Measurements from ENCODE around the gene NACC2.

Gene NACC2

DNA sequence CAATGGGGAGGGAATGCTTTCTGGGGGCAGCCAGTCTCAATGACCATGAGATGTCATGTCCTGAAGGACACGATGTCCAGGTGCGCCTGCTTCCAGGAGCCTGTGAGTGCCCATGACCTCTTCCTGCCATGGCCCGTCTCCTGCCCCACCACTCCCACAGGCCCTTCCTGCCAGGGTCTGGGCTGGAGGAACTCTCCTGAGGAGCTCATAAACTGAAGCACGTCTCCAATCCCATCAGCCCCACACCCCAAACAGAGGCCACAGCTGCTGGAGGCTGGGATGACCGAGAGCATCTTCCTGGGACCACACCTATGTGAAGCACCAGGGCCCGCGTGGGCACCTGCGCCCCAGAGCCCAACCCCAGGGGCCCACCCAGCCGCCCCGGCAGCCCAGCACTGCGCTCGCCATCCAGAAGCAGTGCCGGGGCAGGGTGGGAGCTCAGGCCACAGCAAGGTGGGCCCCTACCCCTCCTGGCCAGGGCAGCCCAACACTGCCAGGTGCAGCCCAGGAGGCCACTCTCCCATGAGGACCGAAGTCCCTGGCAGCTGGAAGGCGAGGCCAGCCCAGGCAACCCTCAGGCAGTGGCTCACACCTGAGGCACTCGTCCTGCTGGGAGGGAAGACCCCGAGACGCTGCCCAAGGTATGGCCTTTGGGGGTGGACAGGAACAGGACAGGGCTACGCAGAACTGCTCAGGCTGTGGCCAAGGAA is 80.0 kb downstream of the NACC2 start (continued):
- TF ChIP-seq, protein P1, sequence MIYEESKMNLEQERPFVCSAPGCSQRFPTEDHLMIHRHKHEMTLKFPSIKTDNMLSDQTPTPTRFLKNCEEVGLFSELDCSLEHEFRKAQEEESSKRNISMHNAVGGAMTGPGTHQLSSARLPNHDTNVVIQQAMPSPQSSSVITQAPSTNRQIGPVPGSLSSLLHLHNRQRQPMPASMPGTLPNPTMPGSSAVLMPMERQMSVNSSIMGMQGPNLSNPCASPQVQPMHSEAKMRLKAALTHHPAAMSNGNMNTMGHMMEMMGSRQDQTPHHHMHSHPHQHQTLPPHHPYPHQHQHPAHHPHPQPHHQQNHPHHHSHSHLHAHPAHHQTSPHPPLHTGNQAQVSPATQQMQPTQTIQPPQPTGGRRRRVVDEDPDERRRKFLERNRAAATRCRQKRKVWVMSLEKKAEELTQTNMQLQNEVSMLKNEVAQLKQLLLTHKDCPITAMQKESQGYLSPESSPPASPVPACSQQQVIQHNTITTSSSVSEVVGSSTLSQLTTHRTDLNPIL (CRISPR knock-in tag; IDR thresholded peaks at IDR 0.05; ENCODE audit: low read depth) = no peak
- no peak for TF ChIP-seq ISL1 (CRISPR knock-in tag; IDR thresholded peaks at IDR 0.05)

DNA sequence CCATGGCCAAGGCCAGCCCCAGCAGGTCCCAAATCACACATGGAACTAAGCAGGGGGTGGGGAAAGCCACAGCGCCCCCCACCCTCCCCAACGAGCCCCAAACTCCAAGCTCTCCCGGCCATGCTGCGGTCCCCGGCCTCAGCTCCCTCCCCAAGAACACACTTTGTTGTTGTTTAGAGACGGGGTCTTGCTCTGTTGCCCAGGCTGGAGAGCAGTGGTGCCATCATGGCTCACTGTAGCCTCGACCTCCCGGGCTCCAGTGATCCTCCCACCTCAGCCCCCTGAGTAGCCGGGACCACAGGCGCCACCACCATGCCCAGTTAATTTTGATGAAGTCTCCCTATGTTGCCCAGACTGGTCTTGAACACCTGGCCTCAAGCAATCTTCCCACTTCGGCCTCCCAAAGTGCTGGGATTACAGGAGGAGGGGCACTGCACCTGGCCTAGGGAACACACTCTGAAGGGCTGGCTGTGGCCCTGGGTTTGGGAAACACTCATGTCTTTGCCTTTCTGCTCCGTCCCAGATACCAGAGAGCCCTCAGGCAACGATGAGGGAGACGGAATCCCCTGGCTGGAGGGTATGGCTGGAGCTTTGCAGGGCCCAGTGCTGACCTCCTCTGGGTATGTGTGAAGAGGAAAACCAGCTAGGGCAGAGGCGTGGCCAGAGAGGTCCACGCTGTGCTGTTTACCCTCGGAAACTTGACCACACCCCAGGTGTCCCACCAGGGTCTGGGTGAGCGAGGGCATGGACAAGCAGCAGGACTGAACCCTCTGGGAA is 80.8 kb downstream of the NACC2 start:
- TF ChIP-seq, protein P1 (CRISPR knock-in tag; IDR thresholded peaks at IDR 0.05; ENCODE audit: low read depth) = no peak
- TF ChIP-seq ZNF8 (CRISPR knock-in tag; IDR thresholded peaks at IDR 0.05) (no peak), PPARA (CRISPR knock-in tag; IDR thresholded peaks at IDR 0.05; ENCODE audit: borderline replicate concordance) (no peak), ZNF70 (CRISPR knock-in tag; IDR thresholded peaks at IDR 0.05) (no peak), SNAI2 (CRISPR knock-in tag; IDR thresholded peaks at IDR 0.05) (no peak), ZNF565 (CRISPR knock-in tag; conservative IDR thresholded peaks at IDR 0.05; ENCODE audit: low read depth) (no peak), TOX (CRISPR knock-in tag; IDR thresholded peaks at IDR 0.05; ENCODE audit: borderline replicate concordance) (no peak), ARNTL (CRISPR knock-in tag; IDR thresholded peaks at IDR 0.05; ENCODE audit: borderline replicate concordance, low read depth) (no peak), ZC3H10 (CRISPR knock-in tag; IDR thresholded peaks at IDR 0.05) (no peak), ZFP30 (CRISPR knock-in tag; IDR thresholded peaks at IDR 0.05) (no peak), RARB (CRISPR knock-in tag; IDR thresholded peaks at IDR 0.05) (no peak)
- TF ChIP-seq, protein P2, sequence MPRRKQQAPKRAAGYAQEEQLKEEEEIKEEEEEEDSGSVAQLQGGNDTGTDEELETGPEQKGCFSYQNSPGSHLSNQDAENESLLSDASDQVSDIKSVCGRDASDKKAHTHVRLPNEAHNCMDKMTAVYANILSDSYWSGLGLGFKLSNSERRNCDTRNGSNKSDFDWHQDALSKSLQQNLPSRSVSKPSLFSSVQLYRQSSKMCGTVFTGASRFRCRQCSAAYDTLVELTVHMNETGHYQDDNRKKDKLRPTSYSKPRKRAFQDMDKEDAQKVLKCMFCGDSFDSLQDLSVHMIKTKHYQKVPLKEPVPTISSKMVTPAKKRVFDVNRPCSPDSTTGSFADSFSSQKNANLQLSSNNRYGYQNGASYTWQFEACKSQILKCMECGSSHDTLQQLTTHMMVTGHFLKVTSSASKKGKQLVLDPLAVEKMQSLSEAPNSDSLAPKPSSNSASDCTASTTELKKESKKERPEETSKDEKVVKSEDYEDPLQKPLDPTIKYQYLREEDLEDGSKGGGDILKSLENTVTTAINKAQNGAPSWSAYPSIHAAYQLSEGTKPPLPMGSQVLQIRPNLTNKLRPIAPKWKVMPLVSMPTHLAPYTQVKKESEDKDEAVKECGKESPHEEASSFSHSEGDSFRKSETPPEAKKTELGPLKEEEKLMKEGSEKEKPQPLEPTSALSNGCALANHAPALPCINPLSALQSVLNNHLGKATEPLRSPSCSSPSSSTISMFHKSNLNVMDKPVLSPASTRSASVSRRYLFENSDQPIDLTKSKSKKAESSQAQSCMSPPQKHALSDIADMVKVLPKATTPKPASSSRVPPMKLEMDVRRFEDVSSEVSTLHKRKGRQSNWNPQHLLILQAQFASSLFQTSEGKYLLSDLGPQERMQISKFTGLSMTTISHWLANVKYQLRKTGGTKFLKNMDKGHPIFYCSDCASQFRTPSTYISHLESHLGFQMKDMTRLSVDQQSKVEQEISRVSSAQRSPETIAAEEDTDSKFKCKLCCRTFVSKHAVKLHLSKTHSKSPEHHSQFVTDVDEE (CRISPR knock-in tag; IDR thresholded peaks at IDR 0.05) = no peak
- TF ChIP-seq, protein P3, sequence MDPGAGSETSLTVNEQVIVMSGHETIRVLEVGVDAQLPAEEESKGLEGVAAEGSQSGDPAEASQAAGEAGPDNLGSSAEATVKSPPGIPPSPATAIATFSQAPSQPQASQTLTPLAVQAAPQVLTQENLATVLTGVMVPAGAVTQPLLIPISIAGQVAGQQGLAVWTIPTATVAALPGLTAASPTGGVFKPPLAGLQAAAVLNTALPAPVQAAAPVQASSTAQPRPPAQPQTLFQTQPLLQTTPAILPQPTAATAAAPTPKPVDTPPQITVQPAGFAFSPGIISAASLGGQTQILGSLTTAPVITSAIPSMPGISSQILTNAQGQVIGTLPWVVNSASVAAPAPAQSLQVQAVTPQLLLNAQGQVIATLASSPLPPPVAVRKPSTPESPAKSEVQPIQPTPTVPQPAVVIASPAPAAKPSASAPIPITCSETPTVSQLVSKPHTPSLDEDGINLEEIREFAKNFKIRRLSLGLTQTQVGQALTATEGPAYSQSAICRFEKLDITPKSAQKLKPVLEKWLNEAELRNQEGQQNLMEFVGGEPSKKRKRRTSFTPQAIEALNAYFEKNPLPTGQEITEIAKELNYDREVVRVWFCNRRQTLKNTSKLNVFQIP (CRISPR knock-in tag; IDR thresholded peaks at IDR 0.05; ENCODE audit: borderline replicate concordance, low read depth) = no peak
- TF ChIP-seq, protein P4, sequence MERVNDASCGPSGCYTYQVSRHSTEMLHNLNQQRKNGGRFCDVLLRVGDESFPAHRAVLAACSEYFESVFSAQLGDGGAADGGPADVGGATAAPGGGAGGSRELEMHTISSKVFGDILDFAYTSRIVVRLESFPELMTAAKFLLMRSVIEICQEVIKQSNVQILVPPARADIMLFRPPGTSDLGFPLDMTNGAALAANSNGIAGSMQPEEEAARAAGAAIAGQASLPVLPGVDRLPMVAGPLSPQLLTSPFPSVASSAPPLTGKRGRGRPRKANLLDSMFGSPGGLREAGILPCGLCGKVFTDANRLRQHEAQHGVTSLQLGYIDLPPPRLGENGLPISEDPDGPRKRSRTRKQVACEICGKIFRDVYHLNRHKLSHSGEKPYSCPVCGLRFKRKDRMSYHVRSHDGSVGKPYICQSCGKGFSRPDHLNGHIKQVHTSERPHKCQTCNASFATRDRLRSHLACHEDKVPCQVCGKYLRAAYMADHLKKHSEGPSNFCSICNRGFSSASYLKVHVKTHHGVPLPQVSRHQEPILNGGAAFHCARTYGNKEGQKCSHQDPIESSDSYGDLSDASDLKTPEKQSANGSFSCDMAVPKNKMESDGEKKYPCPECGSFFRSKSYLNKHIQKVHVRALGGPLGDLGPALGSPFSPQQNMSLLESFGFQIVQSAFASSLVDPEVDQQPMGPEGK (CRISPR knock-in tag; IDR thresholded peaks at IDR 0.05; ENCODE audit: borderline replicate concordance) = no peak
- TF ChIP-seq, protein P5, sequence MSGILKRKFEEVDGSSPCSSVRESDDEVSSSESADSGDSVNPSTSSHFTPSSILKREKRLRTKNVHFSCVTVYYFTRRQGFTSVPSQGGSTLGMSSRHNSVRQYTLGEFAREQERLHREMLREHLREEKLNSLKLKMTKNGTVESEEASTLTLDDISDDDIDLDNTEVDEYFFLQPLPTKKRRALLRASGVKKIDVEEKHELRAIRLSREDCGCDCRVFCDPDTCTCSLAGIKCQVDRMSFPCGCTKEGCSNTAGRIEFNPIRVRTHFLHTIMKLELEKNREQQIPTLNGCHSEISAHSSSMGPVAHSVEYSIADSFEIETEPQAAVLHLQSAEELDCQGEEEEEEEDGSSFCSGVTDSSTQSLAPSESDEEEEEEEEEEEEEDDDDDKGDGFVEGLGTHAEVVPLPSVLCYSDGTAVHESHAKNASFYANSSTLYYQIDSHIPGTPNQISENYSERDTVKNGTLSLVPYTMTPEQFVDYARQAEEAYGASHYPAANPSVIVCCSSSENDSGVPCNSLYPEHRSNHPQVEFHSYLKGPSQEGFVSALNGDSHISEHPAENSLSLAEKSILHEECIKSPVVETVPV (CRISPR knock-in tag; IDR thresholded peaks at IDR 0.05) = no peak
- ATAC-seq = no peak

DNA sequence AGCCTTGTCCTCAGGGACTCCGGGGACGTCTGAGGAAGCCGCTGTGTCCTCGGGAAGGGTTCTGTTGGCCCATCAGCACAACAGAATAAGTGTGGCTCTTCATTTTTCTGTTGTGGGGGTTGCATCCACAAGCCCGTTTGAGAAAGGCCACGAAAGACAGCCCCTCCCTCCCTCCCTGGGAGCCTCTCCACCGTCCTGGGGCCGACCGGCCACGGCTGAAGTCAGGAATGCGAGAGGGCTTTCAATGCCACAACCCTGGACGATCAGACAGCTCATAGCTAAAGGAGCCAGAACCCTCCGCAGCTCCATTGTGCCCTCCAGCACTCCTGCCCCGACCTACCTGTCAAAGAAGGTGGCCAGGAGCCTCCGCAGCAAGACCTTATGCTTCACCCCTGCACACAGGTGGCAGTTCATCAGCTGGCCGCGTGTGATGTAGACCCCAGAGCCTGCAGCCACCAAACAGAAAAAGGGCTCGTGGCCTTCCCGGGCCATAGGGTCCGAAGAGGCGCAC is 81.5 kb downstream of the NACC2 start:
- no peak for ATAC-seq
- TF ChIP-seq, protein P5 (CRISPR knock-in tag; IDR thresholded peaks at IDR 0.05) = no peak
- TF ChIP-seq ZC3H10 (CRISPR knock-in tag; IDR thresholded peaks at IDR 0.05) (no peak), SNAI2 (CRISPR knock-in tag; IDR thresholded peaks at IDR 0.05) (no peak), RARB (CRISPR knock-in tag; IDR thresholded peaks at IDR 0.05) (no peak), BACH2 (CRISPR knock-in tag; IDR thresholded peaks at IDR 0.05; ENCODE audit: borderline replicate concordance) (no peak), OSR1 (CRISPR knock-in tag; IDR thresholded peaks at IDR 0.05) (no peak), ISL1 (CRISPR knock-in tag; IDR thresholded peaks at IDR 0.05) (no peak), ZNF8 (CRISPR knock-in tag; IDR thresholded peaks at IDR 0.05) (no peak), CSDC2 (CRISPR knock-in tag; IDR thresholded peaks at IDR 0.05) (no peak)
- TF ChIP-seq, protein P3 (CRISPR knock-in tag; IDR thresholded peaks at IDR 0.05; ENCODE audit: borderline replicate concordance, low read depth) = no peak
